HepG2 (cell line): ENCODE data around the gene MEX3D. TPM values are rescaled to one million over a fixed set of nuclear protein-coding genes. Genes with fewer than 3 reads are reported as not detected.

Experiments used
- MAZ ChIP-seq, 2 experiments: sonication (generic) in 1 of 2; formaldehyde crosslinking in 1 of 2; IDR thresholded peaks; 2 replicates each; pipeline versions ENCODE4 v1.5.0 to v1.6.1; 2012 to 2020; ENCODE audit warnings: low read depth in 2 of 2, mild to moderate bottlenecking in 2 of 2, borderline replicate concordance in 1 of 2, improper control_type of control experiment in 1 of 2, low read length in 1 of 2, missing genetic modification reagents in 1 of 2, moderate library complexity in 1 of 2
- RNF2 ChIP-seq: fragments of 450-650 bp; conservative IDR thresholded peaks from 2 replicates; pipeline ENCODE4 v1.6.1; 2016; ENCODE audit warnings: low read depth
- SKI ChIP-seq: fragments of 450-650 bp; IDR thresholded peaks from one replicate; pipeline ENCODE4 v1.6.1; 2018; ENCODE audit warnings: mild to moderate bottlenecking; ENCODE audit not compliant: partially characterized antibody
- STAT5B ChIP-seq: sonication (generic); formaldehyde crosslinking; IDR thresholded peaks from 2 replicates; pipeline ENCODE4 v1.4.0; 2020; ENCODE audit warnings: missing genetic modification reagents
- SUZ12 ChIP-seq: fragments of 150-350 bp; IDR thresholded peaks from 2 replicates; pipeline ENCODE4 v1.6.1; 2014; ENCODE audit warnings: low read depth, low read length
- ZFP82 ChIP-seq: sonication (generic); formaldehyde crosslinking; IDR thresholded peaks from 2 replicates; pipeline ENCODE4 v1.5.1; 2020; ENCODE audit warnings: mild to moderate bottlenecking, missing genetic modification reagents, borderline replicate concordance
- ZNF232 ChIP-seq: sonication (generic); formaldehyde crosslinking; IDR thresholded peaks from 2 replicates; pipeline ENCODE4 v1.4.0; 2020; ENCODE audit warnings: missing genetic modification reagents, borderline replicate concordance
- ZNF407 ChIP-seq: sonication (generic); formaldehyde crosslinking; IDR thresholded peaks from one replicate; pipeline ENCODE4 v1.5.1; 2020; ENCODE audit warnings: mild to moderate bottlenecking, missing genetic modification reagents; ENCODE audit errors: not compliant biosample characterization
- ZNF740 ChIP-seq: sonication (generic); formaldehyde crosslinking; IDR thresholded peaks from 2 replicates; pipeline ENCODE4 v1.4.0; 2020; ENCODE audit warnings: missing genetic modification reagents
- ZNF773 ChIP-seq: sonication (generic); formaldehyde crosslinking; IDR thresholded peaks from 2 replicates; pipeline ENCODE4 v1.4.0; 2020; ENCODE audit warnings: missing genetic modification reagents, borderline replicate concordance
- ZNF816 ChIP-seq: sonication (generic); formaldehyde crosslinking; IDR thresholded peaks from 2 replicates; pipeline ENCODE4 v1.8.0; 2022; ENCODE audit warnings: missing genetic modification reagents, mild to moderate bottlenecking, borderline replicate concordance
- polyA plus RNA-seq, 8 experiments: library from polyadenylated mRNA; depleted of rRNA in 3 of 8; stranded (reverse) in 7 of 8; unstranded in 1 of 8; fragments of >200 nt; fragmentation: Illumina TruSeq in 4 of 8; extraction: Trizol in 4 of 8; gene quantifications; 2 replicates each; pipeline versions ENCODE4 v1.2.1 to v1.2.3, GENCODE V29; 2011 to 2016; ENCODE audit warnings: low read depth in 4 of 8, missing spikeins in 1 of 8, mixed read lengths in 1 of 8; ENCODE audit not compliant: insufficient read depth in 1 of 8
- total RNA-seq, 5 experiments: library from RNA; depleted of rRNA; stranded (reverse); fragments of >200 nt; fragmentation: Illumina TruSeq; extraction: Trizol; gene quantifications; 2 replicates each; pipeline ENCODE4 v1.2.3, GENCODE V29; 2016; ENCODE audit warnings: low read depth in 1 of 5
- TF ChIP-seq, protein P1 (sequence below): sonication (generic); formaldehyde crosslinking; IDR thresholded peaks from 2 replicates; pipeline ENCODE4 v1.4.0; 2020; ENCODE audit warnings: missing genetic modification reagents, mild to moderate bottlenecking, borderline replicate concordance
- TF ChIP-seq, protein P2 (sequence below): sonication (generic); formaldehyde crosslinking; IDR thresholded peaks from 2 replicates; pipeline ENCODE4 v1.5.1; 2020; ENCODE audit warnings: mild to moderate bottlenecking, missing genetic modification reagents, moderate library complexity
- TF ChIP-seq, protein P3 (sequence below): sonication (generic); formaldehyde crosslinking; IDR thresholded peaks from 2 replicates; pipeline ENCODE4 v1.4.0; 2020; ENCODE audit warnings: missing genetic modification reagents, mild to moderate bottlenecking, borderline replicate concordance

The MEX3D gene
- total and polyA plus RNA-seq, 2 of the 13 experiments (the other 11 are each of a cell fraction or from before 2014, with no cell fraction given): 3.6 to 17.1 TPM

DNA sequence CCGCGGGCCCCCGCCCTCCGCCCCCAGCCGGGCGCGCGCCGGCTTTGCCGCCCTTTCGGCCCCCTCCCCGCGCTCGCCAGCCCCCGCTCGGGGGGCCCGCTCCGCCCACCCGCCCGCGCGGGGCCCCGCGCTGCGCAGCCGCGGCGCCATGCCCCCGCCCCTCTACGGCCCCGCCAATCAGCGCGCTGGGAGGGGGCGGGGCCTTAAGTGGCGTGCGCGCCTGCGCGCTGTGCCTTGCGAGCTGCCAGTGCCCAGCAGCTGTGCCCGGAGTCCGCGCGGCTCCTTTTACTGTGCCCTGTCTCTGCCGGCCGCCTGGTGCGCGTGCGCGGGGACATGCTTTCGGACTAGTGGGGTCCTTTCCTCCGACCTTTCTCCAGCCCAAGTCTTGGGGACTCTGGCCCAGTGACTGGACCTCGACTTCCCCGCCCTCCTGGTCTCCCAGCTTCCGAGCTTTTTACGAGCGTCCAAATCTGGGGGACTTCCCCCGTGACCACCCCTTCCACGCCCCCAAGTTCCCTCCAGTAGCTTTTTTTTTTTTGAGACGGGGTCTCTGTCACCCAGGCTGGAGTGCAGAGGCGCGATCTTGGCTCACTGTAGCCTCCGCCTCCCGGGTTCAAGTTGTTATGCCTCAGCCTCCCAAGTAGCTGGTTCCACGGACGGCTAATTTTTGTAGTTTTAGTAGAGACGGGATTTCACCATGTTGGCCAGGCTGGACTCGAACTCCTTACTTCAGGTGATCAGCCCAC lies 24.8 kb upstream of the MEX3D start, which contains the start of gene MBD3 (continued):
- TF ChIP-seq, protein P1, sequence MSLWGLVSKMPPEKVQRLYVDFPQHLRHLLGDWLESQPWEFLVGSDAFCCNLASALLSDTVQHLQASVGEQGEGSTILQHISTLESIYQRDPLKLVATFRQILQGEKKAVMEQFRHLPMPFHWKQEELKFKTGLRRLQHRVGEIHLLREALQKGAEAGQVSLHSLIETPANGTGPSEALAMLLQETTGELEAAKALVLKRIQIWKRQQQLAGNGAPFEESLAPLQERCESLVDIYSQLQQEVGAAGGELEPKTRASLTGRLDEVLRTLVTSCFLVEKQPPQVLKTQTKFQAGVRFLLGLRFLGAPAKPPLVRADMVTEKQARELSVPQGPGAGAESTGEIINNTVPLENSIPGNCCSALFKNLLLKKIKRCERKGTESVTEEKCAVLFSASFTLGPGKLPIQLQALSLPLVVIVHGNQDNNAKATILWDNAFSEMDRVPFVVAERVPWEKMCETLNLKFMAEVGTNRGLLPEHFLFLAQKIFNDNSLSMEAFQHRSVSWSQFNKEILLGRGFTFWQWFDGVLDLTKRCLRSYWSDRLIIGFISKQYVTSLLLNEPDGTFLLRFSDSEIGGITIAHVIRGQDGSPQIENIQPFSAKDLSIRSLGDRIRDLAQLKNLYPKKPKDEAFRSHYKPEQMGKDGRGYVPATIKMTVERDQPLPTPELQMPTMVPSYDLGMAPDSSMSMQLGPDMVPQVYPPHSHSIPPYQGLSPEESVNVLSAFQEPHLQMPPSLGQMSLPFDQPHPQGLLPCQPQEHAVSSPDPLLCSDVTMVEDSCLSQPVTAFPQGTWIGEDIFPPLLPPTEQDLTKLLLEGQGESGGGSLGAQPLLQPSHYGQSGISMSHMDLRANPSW: no peak
- TF ChIP-seq, protein P2, sequence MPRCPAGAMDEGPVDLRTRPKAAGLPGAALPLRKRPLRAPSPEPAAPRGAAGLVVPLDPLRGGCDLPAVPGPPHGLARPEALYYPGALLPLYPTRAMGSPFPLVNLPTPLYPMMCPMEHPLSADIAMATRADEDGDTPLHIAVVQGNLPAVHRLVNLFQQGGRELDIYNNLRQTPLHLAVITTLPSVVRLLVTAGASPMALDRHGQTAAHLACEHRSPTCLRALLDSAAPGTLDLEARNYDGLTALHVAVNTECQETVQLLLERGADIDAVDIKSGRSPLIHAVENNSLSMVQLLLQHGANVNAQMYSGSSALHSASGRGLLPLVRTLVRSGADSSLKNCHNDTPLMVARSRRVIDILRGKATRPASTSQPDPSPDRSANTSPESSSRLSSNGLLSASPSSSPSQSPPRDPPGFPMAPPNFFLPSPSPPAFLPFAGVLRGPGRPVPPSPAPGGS (CRISPR knock-in tag): no peak; the same call in 1 of the 2 replicates
- TF ChIP-seq MAZ (IDR thresholded peaks at IDR 0.05; ENCODE audit: borderline replicate concordance, low read depth, low read length) (peak; percentile 48; the same call in 1 of the 2 replicates), MAZ (CRISPR knock-in tag; IDR thresholded peaks at IDR 0.05; ENCODE audit: low read depth) (peak; percentile 26), SUZ12 (no peak), ZNF407 (CRISPR knock-in tag) (peak; percentile 70), ZNF740 (CRISPR knock-in tag) (no peak), ZNF816 (CRISPR knock-in tag) (no peak), ZFP82 (no peak), ZNF773 (no peak), SKI (no peak), RNF2 (no peak), STAT5B (no peak), ZNF232 (CRISPR knock-in tag) (no peak)
- TF ChIP-seq, protein P3, sequence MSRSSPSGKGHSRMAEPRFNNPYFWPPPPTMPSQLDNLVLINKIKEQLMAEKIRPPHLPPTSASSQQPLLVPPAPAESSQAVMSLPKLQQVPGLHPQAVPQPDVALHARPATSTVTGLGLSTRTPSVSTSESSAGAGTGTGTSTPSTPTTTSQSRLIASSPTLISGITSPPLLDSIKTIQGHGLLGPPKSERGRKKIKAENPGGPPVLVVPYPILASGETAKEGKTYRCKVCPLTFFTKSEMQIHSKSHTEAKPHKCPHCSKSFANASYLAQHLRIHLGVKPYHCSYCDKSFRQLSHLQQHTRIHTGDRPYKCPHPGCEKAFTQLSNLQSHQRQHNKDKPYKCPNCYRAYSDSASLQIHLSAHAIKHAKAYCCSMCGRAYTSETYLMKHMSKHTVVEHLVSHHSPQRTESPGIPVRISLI (CRISPR knock-in tag): no peak
